K562 treated with DMSO at 1 percent for 4 hours (cell line): ENCODE data around the gene ZSWIM9. TPM values are rescaled to one million over a fixed set of nuclear protein-coding genes. Genes with fewer than 3 reads are reported as not detected.

Experiments used
- total RNA-seq: library from RNA; unstranded; fragments of 300-600 nt; gene quantifications from 2 replicates; pipeline ENCODE4 v1.2.3, GENCODE V29; 2022; ENCODE audit not compliant: insufficient read depth

The ZSWIM9 gene
- total RNA-seq = 4.7 and 6.6 TPM in 2 replicates

GRCh38 chr19:48169939-48170803, at the start of gene ZSWIM9, which contains the start of gene LIG1:
Gene ZSWIM9 (plus strand): TSS chr19:48170680. CDS start chr19:48171803, 1,123 bp downstream.
Gene LIG1 (minus strand): TSS chr19:48170344. CDS start chr19:48165566, 4,778 bp downstream.

Other genes with a start within 250 kb of the ZSWIM9 start
- gene BSPH1, start 178.5 kb upstream of the ZSWIM9 start, total RNA-seq = not detected in 2 replicates
- gene ELSPBP1, start 176.0 kb upstream of the ZSWIM9 start, total RNA-seq = 1.0 TPM in 1 of 2 replicates, not detected in the other
- not detected in 2 replicates for gene CABP5, start 126.6 kb upstream of the ZSWIM9 start, total RNA-seq
- gene PLA2G4C, start 59.9 kb upstream of the ZSWIM9 start, total RNA-seq = 3.5 TPM in 1 of 2 replicates, not detected in the other
- 48.3 and 60.9 TPM in 2 replicates for gene LIG1, start 336 bp upstream of the ZSWIM9 start, total RNA-seq
- 13.3 and 15.5 TPM in 2 replicates for gene CARD8, start 85.2 kb downstream of the ZSWIM9 start, total RNA-seq
- gene ZNF114, start 99.4 kb downstream of the ZSWIM9 start, total RNA-seq = not detected in 2 replicates
- gene EMP3, start 154.9 kb downstream of the ZSWIM9 start, total RNA-seq = 277 and 348 TPM in 2 replicates
- 6.4 and 8.6 TPM in 2 replicates for gene TMEM143, start 193.3 kb downstream of the ZSWIM9 start, total RNA-seq
- gene SYNGR4, start 193.7 kb downstream of the ZSWIM9 start, total RNA-seq = not detected in 2 replicates
- 186 and 205 TPM in 2 replicates for gene KDELR1, start 220.9 kb downstream of the ZSWIM9 start, total RNA-seq
- 16.0 and 21.6 TPM in 2 replicates for gene GRIN2D, start 223.0 kb downstream of the ZSWIM9 start, total RNA-seq